GM20431 (cell line): Measurements from ENCODE around the gene GAS2L1.

Source experiments
- in situ Hi-C: fragments of 300-500 bp; cut with MseI, MboI; formaldehyde crosslinking; loops from one replicate; pipeline ENCODE4 v1.15.0; 2020; ENCODE audit warnings: low sequenced_read_pairs; ENCODE audit not compliant: unreplicated experiment

The GAS2L1 gene

DNA sequence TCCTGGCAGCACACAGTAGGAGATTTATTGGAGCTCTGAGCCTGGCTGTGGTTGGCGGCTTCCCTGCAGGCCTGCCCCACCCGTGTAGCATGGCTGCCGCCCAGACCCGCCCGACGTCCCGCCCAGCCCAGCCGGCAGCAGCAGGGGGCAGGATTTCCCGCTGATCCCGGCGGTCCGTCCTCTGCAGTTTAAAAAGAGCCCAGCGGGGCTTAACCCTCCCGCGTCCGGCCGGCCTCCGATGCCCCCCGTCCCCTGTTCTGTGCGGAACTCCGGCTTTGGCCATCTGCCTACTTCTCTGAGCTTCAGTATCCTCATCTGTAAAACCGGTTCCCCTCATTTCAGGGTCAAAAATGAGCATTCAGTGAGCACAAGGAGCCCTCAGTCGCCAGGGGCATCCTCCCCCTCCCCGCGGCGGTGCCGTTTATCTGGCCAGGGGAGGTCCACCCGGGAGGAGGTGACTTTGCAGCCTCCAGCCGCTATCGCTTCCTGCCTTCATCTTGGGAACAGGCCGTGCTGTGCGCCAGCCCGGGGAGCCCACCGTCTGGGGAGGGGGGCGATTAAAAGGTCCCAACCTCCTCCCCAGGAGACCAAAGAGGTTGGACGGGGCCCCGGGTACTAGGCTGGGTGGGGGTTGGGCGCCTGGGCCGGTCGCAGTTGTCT is at the start of gene GAS2L1:
TSS of gene GAS2L1 (plus strand) at position 476 of the 660 bp plus-strand sequence. CDS start 1,456 bp downstream, outside the sequence.
- in situ Hi-C loops: no loop called here

DNA sequence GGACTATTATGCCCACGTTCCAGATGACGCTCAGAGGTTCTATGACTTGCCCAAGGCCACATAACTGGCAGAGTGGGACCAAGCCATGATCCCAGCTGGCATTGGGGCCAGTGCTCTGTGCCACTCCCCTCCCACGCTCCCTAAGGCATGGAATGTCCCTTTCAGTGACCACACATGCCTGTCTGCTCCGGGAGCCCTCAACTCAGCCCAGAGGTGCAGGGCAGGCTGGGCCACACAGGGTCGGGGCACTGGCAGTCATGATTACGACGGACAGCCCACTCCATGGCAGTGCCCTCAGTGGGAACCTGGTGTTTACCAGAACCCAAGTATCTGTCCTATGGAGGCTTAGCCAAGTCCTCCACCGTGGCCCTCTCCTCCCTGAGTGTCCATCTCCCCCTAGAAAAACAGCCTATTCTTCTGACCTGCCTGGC is 48.7 kb upstream of the GAS2L1 start:
- in situ Hi-C loops: no loop called here

DNA sequence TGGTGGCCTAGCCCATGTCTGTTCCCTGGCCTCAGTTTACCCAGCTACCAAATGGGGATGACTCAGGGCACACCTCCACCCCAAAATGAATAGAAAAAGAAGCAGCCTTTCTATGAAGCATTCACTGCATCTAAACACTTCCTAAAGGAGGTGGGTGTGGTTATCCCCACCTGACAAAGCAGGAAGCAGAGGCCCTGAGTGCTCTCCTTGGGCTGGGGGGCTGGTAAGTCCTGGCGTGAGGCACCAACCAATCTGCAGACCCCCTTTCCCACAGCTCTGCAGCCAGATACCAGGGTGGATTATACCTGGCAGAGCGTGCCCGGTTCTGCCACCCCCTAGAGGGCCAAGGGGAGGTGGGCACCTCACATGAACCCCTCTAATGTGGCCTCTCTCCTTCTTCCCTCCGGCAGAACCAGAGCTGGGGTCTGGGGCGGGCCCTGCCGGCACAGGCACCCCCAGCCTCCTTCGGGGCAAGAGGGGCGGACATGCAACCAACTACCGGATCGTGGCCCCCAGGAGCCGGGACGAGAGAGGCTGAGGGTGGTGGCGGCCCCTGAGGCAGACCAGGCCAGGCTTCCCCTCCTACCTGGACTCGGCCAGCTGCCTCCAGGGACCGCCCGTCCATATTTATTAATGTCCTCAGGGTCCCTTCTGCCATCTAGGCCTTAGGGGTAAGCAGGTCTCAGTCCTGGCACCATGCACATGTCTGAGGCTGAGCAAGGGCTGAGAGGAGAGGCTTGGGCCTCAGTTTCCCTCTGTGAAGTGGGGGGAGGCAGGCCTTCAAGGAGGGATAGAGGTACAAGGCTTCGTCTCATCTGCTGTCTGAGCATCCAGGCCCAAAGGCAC is 47.8 kb upstream of the GAS2L1 start:
- in situ Hi-C loops: no loop called here

GRCh38 chr22:29259253-29259899 is 47.1 kb upstream of the GAS2L1 start:
- in situ Hi-C loops: no loop called here

DNA sequence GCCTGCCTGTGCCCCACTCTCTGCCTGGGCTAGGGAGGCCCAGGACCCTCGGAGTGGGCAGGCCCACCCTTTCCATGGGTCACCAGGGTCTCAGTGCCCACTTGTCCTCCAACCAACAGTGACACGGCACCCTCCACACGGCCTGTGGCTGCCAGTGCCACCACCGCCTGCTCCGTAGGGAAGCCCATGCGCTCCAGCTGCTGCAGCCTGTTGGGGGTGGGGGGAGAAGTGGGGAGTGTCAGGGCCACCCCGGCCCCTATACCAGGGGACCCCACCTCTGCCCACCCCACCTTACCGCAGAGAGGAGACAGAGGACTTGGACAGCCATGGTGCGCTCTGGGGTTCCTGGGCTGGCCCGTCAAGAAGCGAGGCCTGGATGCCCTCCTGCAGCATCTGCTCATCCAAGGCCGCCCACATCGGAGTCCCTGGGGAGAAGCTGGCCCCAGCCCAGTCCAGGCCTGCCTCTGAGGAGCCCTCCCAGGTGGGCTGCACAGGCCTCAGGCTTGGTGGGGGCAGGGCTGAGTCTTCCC is 46.4 kb upstream of the GAS2L1 start:
- in situ Hi-C loops: no loop called here

DNA sequence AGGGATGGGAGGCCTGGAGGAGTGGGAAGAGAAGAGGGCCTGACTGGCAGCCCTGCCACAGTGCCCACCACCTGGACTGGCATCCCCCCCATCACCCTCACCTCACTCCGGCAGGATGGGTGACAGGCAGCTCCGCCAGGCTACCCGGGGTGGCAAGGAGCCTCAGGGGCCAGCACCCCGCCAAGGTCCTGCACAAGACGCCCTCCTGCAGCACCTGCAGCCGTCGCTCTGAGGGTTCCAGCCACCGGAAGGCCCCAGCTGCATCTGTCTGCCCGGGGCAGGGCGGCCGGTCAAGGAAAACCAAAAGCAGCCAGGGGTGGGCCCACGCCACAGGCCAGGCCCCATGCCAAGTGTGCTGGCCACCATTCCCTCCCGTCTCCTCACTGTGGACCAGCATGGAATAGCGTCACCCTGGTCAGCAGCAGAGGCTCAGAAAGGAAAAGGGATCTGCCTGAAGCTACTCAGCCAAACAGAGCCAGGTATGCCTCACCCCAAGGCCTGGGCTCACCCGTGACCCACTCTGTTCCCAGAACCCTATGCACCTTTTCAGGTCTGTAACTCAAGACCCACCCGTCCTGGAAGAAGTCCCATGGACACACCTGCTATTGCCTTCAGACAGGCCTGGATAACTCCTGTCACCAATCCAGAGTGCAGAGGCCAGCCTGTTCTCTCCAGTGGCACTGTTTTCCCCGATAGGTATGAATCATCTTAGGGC is 45.7 kb upstream of the GAS2L1 start:
- in situ Hi-C loops: no loop called here

DNA sequence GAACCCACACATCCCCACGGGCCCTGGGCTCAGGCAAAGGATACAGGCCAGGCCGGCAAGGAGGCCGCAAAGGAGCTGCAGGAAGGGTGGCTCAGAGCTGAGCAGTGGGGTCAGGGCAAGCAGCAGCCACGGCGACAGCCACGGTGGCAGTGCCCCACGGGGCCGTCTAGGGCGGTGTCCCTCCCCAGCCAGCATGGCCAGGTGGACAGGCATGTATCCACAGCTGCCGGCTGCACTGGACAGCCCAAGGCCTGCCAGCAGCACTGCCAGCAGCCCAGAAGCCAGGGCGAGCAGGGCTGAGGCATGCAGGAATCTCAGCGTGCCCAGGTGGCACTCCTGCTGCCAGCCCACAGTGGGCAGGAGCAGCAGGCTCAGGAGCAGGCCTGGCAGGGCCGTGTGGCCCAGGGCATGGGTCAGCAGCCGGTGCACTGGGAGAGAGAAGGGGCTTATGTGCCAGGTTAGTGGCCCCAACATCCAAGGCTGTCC is 42.6 kb upstream of the GAS2L1 start:
- in situ Hi-C loops: no loop called here

- in situ Hi-C loops: no loop called here
These were observed 41.1 kb upstream of the GAS2L1 start for GRCh38 chr22:29265305-29265704.

DNA sequence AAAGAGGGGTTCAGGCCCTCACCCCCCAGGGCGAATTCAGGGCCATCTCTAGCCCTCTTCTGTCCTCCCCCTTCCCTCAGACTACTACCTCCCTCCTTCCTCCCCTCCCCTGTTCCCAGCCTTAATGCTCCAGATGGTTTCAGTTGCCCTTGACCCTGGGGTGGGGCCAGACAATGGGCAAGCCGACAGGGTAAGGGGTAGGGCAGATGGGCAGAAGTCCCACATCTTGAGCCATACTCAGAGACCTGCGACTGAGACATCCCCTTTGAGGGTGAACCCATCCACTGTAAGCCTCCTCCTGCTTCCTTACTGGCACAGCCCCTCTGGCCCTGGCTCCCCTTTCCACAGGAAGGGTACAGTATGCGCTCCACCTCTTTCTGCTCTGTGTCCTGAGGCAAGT is 40.5 kb upstream of the GAS2L1 start:
- in situ Hi-C loops: no loop called here

- in situ Hi-C loops: no loop called here
These were observed 39.6 kb upstream of the GAS2L1 start for GRCh38 chr22:29266564-29267461.

GRCh38 chr22:29267462-29267857 is 39.0 kb upstream of the GAS2L1 start:
- in situ Hi-C loops: no loop called here

DNA sequence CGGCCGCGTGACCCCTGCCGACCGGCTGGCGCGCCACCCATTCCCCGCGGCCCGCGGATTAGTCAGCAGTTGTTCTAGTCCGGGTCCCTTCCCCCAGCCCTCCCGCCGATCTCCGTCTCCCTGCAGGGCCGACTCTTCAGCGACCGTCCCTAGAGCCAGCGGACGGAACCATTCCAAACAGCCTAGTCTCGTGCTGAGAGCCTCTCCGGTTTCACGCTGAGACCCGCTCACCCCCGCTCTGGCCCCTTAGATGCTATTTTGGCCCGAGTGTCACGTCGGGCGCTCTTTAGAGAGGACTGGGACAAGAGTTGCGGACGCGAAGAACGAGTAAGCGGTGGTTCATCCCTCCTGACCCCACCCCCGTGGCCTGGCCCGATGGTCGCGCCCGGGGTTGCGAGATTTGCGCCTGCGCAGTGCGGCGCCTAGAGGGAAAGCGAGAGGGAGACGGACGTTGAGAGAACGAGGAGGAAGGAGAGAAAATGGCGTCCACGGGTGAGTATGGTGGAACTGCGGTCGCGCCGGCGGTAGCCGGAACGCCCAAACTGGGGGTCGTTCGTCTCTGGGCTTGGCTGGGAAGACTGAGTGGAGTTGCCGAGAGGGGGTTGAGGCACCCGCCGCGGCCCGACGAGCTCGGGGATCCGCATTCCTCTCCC is 38.5 kb upstream of the GAS2L1 start, which contains the start of the genes EWSR1 and RHBDD3:
TSS of gene EWSR1 (plus strand) at position 411 of the 653 bp plus-strand sequence. CDS start at position 480, 69 bp downstream.
TSS of gene RHBDD3 (minus strand) at position 124 of the 653 bp plus-strand sequence. CDS start 2,355 bp downstream, outside the sequence.
- in situ Hi-C loops: no loop called here

DNA sequence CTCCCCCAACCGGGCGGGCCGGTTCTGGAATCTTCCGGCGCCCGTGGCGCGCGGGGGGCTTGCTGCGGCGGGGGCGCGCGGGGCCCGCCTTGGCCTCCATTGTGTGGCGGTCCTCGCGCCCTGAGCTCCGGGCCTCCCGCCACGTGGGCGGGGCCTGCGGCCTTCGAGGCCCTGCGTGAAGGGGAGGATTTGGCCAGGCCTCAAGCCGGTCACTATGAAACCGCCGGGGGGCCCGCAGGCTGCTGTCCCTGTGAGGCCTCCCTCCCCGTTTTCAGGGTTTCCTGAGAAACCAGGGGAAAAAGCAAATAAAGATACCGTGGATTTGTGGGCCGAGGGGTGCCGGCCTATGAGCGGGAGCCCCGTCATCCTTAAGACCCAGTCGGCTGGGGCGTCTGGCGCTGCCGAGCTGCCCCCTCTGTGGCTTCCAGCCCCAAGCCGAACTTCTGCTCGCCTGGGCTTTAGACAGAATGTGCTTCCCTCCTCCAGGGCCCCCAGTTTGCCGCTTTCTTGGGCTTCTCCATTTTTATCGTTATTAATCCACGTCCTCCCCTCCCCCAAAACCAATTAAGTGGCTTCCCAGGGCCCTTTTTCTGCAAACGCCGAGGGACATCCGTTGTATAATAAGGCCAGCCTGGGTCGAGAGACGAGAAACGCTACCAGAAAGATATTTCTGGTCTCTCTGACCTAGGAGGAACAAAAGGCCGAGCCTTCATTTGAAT is 37.8 kb upstream of the GAS2L1 start:
- in situ Hi-C loops: no loop called here

DNA sequence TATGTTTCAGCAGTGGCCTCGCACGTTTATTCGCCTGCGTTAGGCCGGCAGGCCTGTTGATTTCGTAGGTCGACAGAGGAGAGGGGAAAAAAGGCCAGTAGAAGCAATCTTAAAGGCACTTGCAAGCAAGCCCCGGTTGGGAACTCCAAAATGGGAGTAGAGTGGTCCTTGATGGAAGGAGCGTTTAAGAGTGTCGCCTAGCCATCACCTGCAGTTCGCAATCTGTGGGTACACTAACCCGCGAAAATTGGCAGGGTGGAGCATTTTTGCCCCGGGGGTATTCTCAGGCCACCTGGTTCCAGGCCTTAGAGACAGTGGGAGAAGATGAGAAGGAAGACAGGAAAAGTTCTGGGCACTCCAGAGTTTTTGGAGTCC is 37.2 kb upstream of the GAS2L1 start:
- in situ Hi-C loops: no loop called here

- in situ Hi-C loops: no loop called here
These were observed 36.5 kb upstream of the GAS2L1 start for GRCh38 chr22:29269731-29270474.

DNA sequence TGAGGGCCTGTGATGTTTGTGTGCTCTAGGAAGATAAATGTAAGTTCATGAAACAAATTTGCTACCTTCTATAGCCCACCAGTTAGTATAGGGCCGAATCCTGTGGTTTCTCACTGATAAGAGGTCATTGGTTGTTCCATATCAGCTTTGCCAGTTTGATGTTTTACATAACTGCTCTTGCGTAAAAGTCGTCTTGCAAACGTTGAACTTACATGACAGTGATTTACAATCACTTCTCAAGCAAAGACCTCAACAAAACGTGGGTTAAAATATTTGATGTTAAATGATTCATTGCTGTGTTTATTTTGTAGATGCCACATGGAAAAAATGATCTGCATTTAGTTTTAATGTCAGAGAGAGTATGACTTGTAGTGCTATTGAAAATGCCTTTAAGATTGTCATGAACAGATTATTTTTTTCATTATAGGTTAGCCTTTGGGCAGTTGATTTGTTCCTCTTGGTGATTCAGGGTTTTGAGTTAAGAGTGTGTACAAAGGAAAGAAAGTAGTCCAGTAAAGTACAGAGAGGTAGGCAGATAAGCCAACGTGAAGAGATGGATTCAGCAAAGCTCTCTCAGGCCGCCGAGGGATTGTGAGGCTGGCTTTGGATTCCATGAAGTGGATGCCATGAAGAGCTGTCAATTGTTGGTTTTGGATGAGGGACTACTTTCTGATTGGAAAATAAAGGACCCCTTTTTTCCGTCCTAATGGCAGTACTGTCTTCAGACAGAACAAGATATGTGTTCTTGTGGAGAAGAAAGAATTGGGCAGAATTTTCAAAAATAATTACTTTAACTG is 35.8 kb upstream of the GAS2L1 start:
- in situ Hi-C loops: no loop called here
